ENCODE measurements around the gene ABHD6. TPM values are rescaled to one million over a fixed set of nuclear protein-coding genes. Genes with fewer than 3 reads are reported as not detected.
"Not testable (repeated sequence)": the region's sequence is repeated elsewhere in the genome, so short reads cannot be mapped to it uniquely, and the experiment has no call there.

Gene ABHD6
- polyA plus RNA-seq, 1 donor, result 33.8 TPM

GRCh38 chr3:58197588-58197987, 40.0 kb upstream of the ABHD6 start:
- WGBS (ENCODE audit: insufficient coverage, low lambda C conversion rate), result 80% methylated on average over 1 of the region's 10 CpGs
- no peaks in the 10 kb centered on the region for H3K4me1 ChIP-seq (ENCODE audit: control insufficient read depth, insufficient read depth, low read length)
- no peak overlapping the region for H3K4me3 ChIP-seq (ENCODE audit: low read length)
- no peak overlapping the region for H3K27ac ChIP-seq (ENCODE audit: low read length)
- DNase-seq, result no peak
- no peaks in the 10 kb centered on the region for H3K36me3 ChIP-seq (ENCODE audit: control insufficient read depth, insufficient read depth, low read length)
- H3K27me3 ChIP-seq (ENCODE audit: control insufficient read depth, insufficient read depth, low read length), result no peaks in the 10 kb centered on the region
- H3K9me3 ChIP-seq (ENCODE audit: control insufficient read depth, low read depth, low read length), result no peaks in the 10 kb centered on the region

- WGBS (ENCODE audit: insufficient coverage, low lambda C conversion rate), result no CpG with 5 or more reads among the region's 8 CpGs
- Histone ChIP-seq H3K9me3 (ENCODE audit: control insufficient read depth, low read depth, low read length) (no peaks in the 10 kb centered on the region), H3K4me1 (ENCODE audit: control insufficient read depth, insufficient read depth, low read length) (no peaks in the 10 kb centered on the region), H3K27me3 (ENCODE audit: control insufficient read depth, insufficient read depth, low read length) (no peaks in the 10 kb centered on the region), H3K4me3 (ENCODE audit: low read length) (no peak overlapping the region), H3K27ac (ENCODE audit: low read length) (no peak overlapping the region), H3K36me3 (ENCODE audit: control insufficient read depth, insufficient read depth, low read length) (no peaks in the 10 kb centered on the region)
- no peak for DNase-seq
Observed at GRCh38 chr3:58198362-58198761, 39.2 kb upstream of the ABHD6 start.

- Histone ChIP-seq H3K9me3 (ENCODE audit: control insufficient read depth, low read depth, low read length) (no peaks in the 10 kb centered on the region), H3K36me3 (ENCODE audit: control insufficient read depth, insufficient read depth, low read length) (no peaks in the 10 kb centered on the region), H3K4me1 (ENCODE audit: control insufficient read depth, insufficient read depth, low read length) (no peaks in the 10 kb centered on the region), H3K27me3 (ENCODE audit: control insufficient read depth, insufficient read depth, low read length) (no peaks in the 10 kb centered on the region), H3K27ac (ENCODE audit: low read length) (no peak overlapping the region), H3K4me3 (ENCODE audit: low read length) (no peak overlapping the region)
- DNase-seq, result no peak
Observed at GRCh38 chr3:58198804-58199203, 38.8 kb upstream of the ABHD6 start.

GRCh38 chr3:58200121-58200709, 37.4 kb upstream of the ABHD6 start:
- no peaks in the 10 kb centered on the region for H3K36me3 ChIP-seq (ENCODE audit: control insufficient read depth, insufficient read depth, low read length)
- no peak overlapping the region for H3K4me3 ChIP-seq (ENCODE audit: low read length)
- DNase-seq, result no peak
- no peak overlapping the region for H3K27ac ChIP-seq (ENCODE audit: low read length)
- no peaks in the 10 kb centered on the region for H3K4me1 ChIP-seq (ENCODE audit: control insufficient read depth, insufficient read depth, low read length)
- H3K9me3 ChIP-seq (ENCODE audit: control insufficient read depth, low read depth, low read length), result no peaks in the 10 kb centered on the region
- H3K27me3 ChIP-seq (ENCODE audit: control insufficient read depth, insufficient read depth, low read length), result no peaks in the 10 kb centered on the region

- no CpG with 5 or more reads among the region's 11 CpGs for WGBS (ENCODE audit: insufficient coverage, low lambda C conversion rate)
- H3K9me3 ChIP-seq (ENCODE audit: control insufficient read depth, low read depth, low read length), result no peaks in the 10 kb centered on the region
- no peaks in the 10 kb centered on the region for H3K4me1 ChIP-seq (ENCODE audit: control insufficient read depth, insufficient read depth, low read length)
- H3K27me3 ChIP-seq (ENCODE audit: control insufficient read depth, insufficient read depth, low read length), result no peaks in the 10 kb centered on the region
- no peak overlapping the region for H3K27ac ChIP-seq (ENCODE audit: low read length)
- H3K4me3 ChIP-seq (ENCODE audit: low read length), result no peak overlapping the region
- no peaks in the 10 kb centered on the region for H3K36me3 ChIP-seq (ENCODE audit: control insufficient read depth, insufficient read depth, low read length)
- DNase-seq, result no peak
Observed at GRCh38 chr3:58200846-58201355, 36.7 kb upstream of the ABHD6 start.

GRCh38 chr3:58201451-58201850, 36.1 kb upstream of the ABHD6 start:
- H3K4me1 ChIP-seq (ENCODE audit: control insufficient read depth, insufficient read depth, low read length); DNase-seq; H3K9me3 ChIP-seq (ENCODE audit: control insufficient read depth, low read depth, low read length); H3K36me3 ChIP-seq (ENCODE audit: control insufficient read depth, insufficient read depth, low read length); H3K4me3 ChIP-seq (ENCODE audit: low read length); H3K27me3 ChIP-seq (ENCODE audit: control insufficient read depth, insufficient read depth, low read length); H3K27ac ChIP-seq (ENCODE audit: low read length): not testable (repeated sequence)
- 33% methylated on average over 2 of the region's 3 CpGs for WGBS (ENCODE audit: insufficient coverage, low lambda C conversion rate)

- H3K9me3 ChIP-seq (ENCODE audit: control insufficient read depth, low read depth, low read length), result no peaks in the 10 kb centered on the region
- no peak for DNase-seq
- no peak overlapping the region for H3K27ac ChIP-seq (ENCODE audit: low read length)
- no peaks in the 10 kb centered on the region for H3K4me1 ChIP-seq (ENCODE audit: control insufficient read depth, insufficient read depth, low read length)
- H3K4me3 ChIP-seq (ENCODE audit: low read length), result no peak overlapping the region
- WGBS (ENCODE audit: insufficient coverage, low lambda C conversion rate), result no CpG with 5 or more reads among the region's 9 CpGs
- no peaks in the 10 kb centered on the region for H3K27me3 ChIP-seq (ENCODE audit: control insufficient read depth, insufficient read depth, low read length)
- no peaks in the 10 kb centered on the region for H3K36me3 ChIP-seq (ENCODE audit: control insufficient read depth, insufficient read depth, low read length)
Observed at GRCh38 chr3:58202917-58203360, 34.7 kb upstream of the ABHD6 start.

- Histone ChIP-seq H3K36me3 (ENCODE audit: control insufficient read depth, insufficient read depth, low read length) (no peaks in the 10 kb centered on the region), H3K27me3 (ENCODE audit: control insufficient read depth, insufficient read depth, low read length) (no peaks in the 10 kb centered on the region), H3K9me3 (ENCODE audit: control insufficient read depth, low read depth, low read length) (no peaks in the 10 kb centered on the region), H3K27ac (ENCODE audit: low read length) (no peak overlapping the region), H3K4me1 (ENCODE audit: control insufficient read depth, insufficient read depth, low read length) (no peaks in the 10 kb centered on the region), H3K4me3 (ENCODE audit: low read length) (no peak overlapping the region)
- no peak for DNase-seq
- no CpG with 5 or more reads among the region's 4 CpGs for WGBS (ENCODE audit: insufficient coverage, low lambda C conversion rate)
Observed at GRCh38 chr3:58203541-58203940, 34.1 kb upstream of the ABHD6 start.

GRCh38 chr3:58204720-58205119, 32.9 kb upstream of the ABHD6 start:
- Histone ChIP-seq H3K36me3 (ENCODE audit: control insufficient read depth, insufficient read depth, low read length) (no peaks in the 10 kb centered on the region), H3K4me1 (ENCODE audit: control insufficient read depth, insufficient read depth, low read length) (no peaks in the 10 kb centered on the region), H3K27ac (ENCODE audit: low read length) (no peak overlapping the region), H3K4me3 (ENCODE audit: low read length) (no peak overlapping the region), H3K9me3 (ENCODE audit: control insufficient read depth, low read depth, low read length) (no peaks in the 10 kb centered on the region), H3K27me3 (ENCODE audit: control insufficient read depth, insufficient read depth, low read length) (no peaks in the 10 kb centered on the region)
- 80% methylated on average over 2 of the region's 4 CpGs for WGBS (ENCODE audit: insufficient coverage, low lambda C conversion rate)
- no peak for DNase-seq

- DNase-seq, result no peak
Observed at GRCh38 chr3:58205981-58206380, 31.6 kb upstream of the ABHD6 start.

GRCh38 chr3:58206406-58207011, 31.1 kb upstream of the ABHD6 start:
- no peak overlapping the region for H3K27ac ChIP-seq (ENCODE audit: low read length)
- WGBS (ENCODE audit: insufficient coverage, low lambda C conversion rate), result no CpG with 5 or more reads among the region's 5 CpGs
- no peaks in the 10 kb centered on the region for H3K9me3 ChIP-seq (ENCODE audit: control insufficient read depth, low read depth, low read length)
- no peaks in the 10 kb centered on the region for H3K4me1 ChIP-seq (ENCODE audit: control insufficient read depth, insufficient read depth, low read length)
- H3K4me3 ChIP-seq (ENCODE audit: low read length), result no peak overlapping the region
- DNase-seq, result no peak
- H3K27me3 ChIP-seq (ENCODE audit: control insufficient read depth, insufficient read depth, low read length), result no peaks in the 10 kb centered on the region
- no peaks in the 10 kb centered on the region for H3K36me3 ChIP-seq (ENCODE audit: control insufficient read depth, insufficient read depth, low read length)

More at GRCh38 chr3:58205981-58206380, 31.6 kb upstream of the ABHD6 start:
- Histone ChIP-seq H3K4me1 (ENCODE audit: control insufficient read depth, insufficient read depth, low read length) (no peaks in the 10 kb centered on the region), H3K36me3 (ENCODE audit: control insufficient read depth, insufficient read depth, low read length) (no peaks in the 10 kb centered on the region), H3K27ac (ENCODE audit: low read length) (no peak overlapping the region), H3K9me3 (ENCODE audit: control insufficient read depth, low read depth, low read length) (no peaks in the 10 kb centered on the region), H3K27me3 (ENCODE audit: control insufficient read depth, insufficient read depth, low read length) (no peaks in the 10 kb centered on the region), H3K4me3 (ENCODE audit: low read length) (no peak overlapping the region)
- WGBS (ENCODE audit: insufficient coverage, low lambda C conversion rate), result no CpG with 5 or more reads among the region's 4 CpGs
